Lung (tissue), 12 donors: Measurements from ENCODE around the gene PCSK9. TPM values are rescaled to one million over a fixed set of nuclear protein-coding genes. Genes with fewer than 3 reads are reported as not detected.
"Not testable (repeated sequence)": the region's sequence is repeated elsewhere in the genome, so short reads cannot be mapped to it uniquely, and the experiment has no call there.

Experiments
- ATAC-seq: fragments of 200-7000 bp; cut with Tn5 transposase; one replicate; pipeline ENCODE4 v1.9.1; 2020; ENCODE audit warnings: moderate number of reproducible peaks; ENCODE audit not compliant: insufficient read depth, low FRiP score
- DNase-seq, 3 donors: peaks; one replicate each; pipeline ENCODE4 v3.0.0-alpha.2; 2013 to 2017
- H3K27ac ChIP-seq, 2 donors: one replicate each; pipeline ENCODE4 v1.5.1; 2013; ENCODE audit warnings: mild to moderate bottlenecking in 2 of 2, moderate library complexity in 2 of 2, control low read depth in 1 of 2, inconsistent platforms in 1 of 2, low read depth in 1 of 2, low read length in 1 of 2
- H3K27me3 ChIP-seq, 3 donors: one replicate each; pipeline ENCODE4 v1.5.1; 2013; ENCODE audit warnings: low read length in 2 of 3; ENCODE audit not compliant: control insufficient read depth in 3 of 3, insufficient read depth in 3 of 3
- H3K36me3 ChIP-seq, 4 donors: one replicate each; pipeline ENCODE4 v1.5.1; 2013; ENCODE audit warnings: low read length in 4 of 4, mild to moderate bottlenecking in 1 of 4, moderate library complexity in 1 of 4; ENCODE audit not compliant: control insufficient read depth in 4 of 4, insufficient read depth in 4 of 4
- H3K4me1 ChIP-seq, 5 donors: one replicate each; pipeline ENCODE4 v1.5.1; 2013; ENCODE audit warnings: low read length in 5 of 5, mild to moderate bottlenecking in 2 of 5, moderate library complexity in 1 of 5; ENCODE audit not compliant: control insufficient read depth in 5 of 5, insufficient read depth in 5 of 5
- H3K4me3 ChIP-seq: one replicate; pipeline ENCODE4 v1.5.1; 2013; ENCODE audit warnings: mild to moderate bottlenecking, control low read depth, moderate library complexity
- H3K9ac ChIP-seq, 2 donors: one replicate each; pipeline ENCODE4 v1.5.1; 2013; ENCODE audit warnings: low read length in 2 of 2, control low read depth in 1 of 2; ENCODE audit not compliant: insufficient read depth in 1 of 2
- H3K9me3 ChIP-seq, 4 donors: one replicate each; pipeline ENCODE4 v1.5.1; 2013; ENCODE audit warnings: low read length in 3 of 4, mild to moderate bottlenecking in 1 of 4, moderate library complexity in 1 of 4; ENCODE audit not compliant: control insufficient read depth in 4 of 4, insufficient read depth in 3 of 4
- CTCF ChIP-seq: IDR thresholded peaks from 2 replicates; pipeline ENCODE4 v1.5.1; 2012; ENCODE audit warnings: mild to moderate bottlenecking; ENCODE audit errors: control extremely low read depth, extremely low read depth
- WGBS, 2 donors: extraction: QIAGEN DNeasy Blood & Tissue Kit; methylation state at CpG; one replicate each; pipeline ENCODE4 v1.1.7; 2013; 5-methylcytosine and 5-hydroxymethylcytosine counted together
- polyA plus RNA-seq, 2 donors: library from polyadenylated mRNA; stranded (reverse); fragments of 200-250 nt; gene quantifications; one replicate each; pipeline ENCODE4 v1.2.1, GENCODE V29; 2013
- total RNA-seq, 2 donors: library from RNA; depleted of rRNA in 1 of 2; stranded (reverse); fragments of >200 nt in 1 of 2; gene quantifications; one replicate each; pipeline ENCODE4 v1.2.1, GENCODE V29; 2014 to 2021
- donor health status: control.
- donor health status: control.
- donor health status: Bipolar disorder and iron deficiency.
- donor health status: healthy.
- donor health status: DM: yes; HTN: yes; CAD: no.

The PCSK9 gene
- total and polyA plus RNA-seq, 4 donors: 13.0 to 47.2 (median 21.0) TPM

- Histone ChIP-seq H3K9ac (no peak overlapping the region), H3K4me1 (peaks cover 0 to 2% (median 0%) of the 10 kb centered on the region in 5 donors), H3K9me3 (no peaks in the 10 kb centered on the region), H3K27me3 (no peaks in the 10 kb centered on the region), H3K36me3 (peaks cover 45 to 64% (median 52%) of the 10 kb centered on the region in 4 donors), H3K4me3 (no peak overlapping the region), H3K27ac (no peak overlapping the region)
- WGBS, 2 donors: 92 to 93% methylated on average over 2 of the region's 2 CpGs
- TF ChIP-seq CTCF: no peak
- no peak for DNase-seq
- ATAC-seq: no peak
These were observed 53.1 kb downstream of the PCSK9 start for GRCh38 chr1:55092475-55092874.

- Histone ChIP-seq H3K36me3 (peaks cover 36 to 60% (median 51%) of the 10 kb centered on the region in 4 donors), H3K9ac (no peak overlapping the region), H3K27ac (no peak overlapping the region), H3K9me3 (no peaks in the 10 kb centered on the region), H3K4me3 (no peak overlapping the region), H3K27me3 (no peaks in the 10 kb centered on the region), H3K4me1 (no peaks in the 10 kb centered on the region)
- no peak for TF ChIP-seq CTCF
- 93 to 96% methylated on average over 5 of the region's 5 CpGs for WGBS, 2 donors
- DNase-seq (no peak), ATAC-seq (no peak)
These were observed 55.7 kb downstream of the PCSK9 start for GRCh38 chr1:55095095-55095494.

GRCh38 chr1:55103891-55104290 is 64.5 kb downstream of the PCSK9 start:
- Histone ChIP-seq H3K9me3 (no peaks in the 10 kb centered on the region), H3K4me1 (no peaks in the 10 kb centered on the region), H3K27ac (no peak overlapping the region), H3K4me3 (no peak overlapping the region), H3K27me3 (no peaks in the 10 kb centered on the region), H3K9ac (no peak overlapping the region), H3K36me3 (peaks cover 26 to 53% (median 40%) of the 10 kb centered on the region in 4 donors)
- no peak for TF ChIP-seq CTCF
- DNase-seq (no peak), ATAC-seq (no peak)
- WGBS, 2 donors: 86 to 88% methylated on average over 2 of the region's 2 CpGs

GRCh38 chr1:55107101-55107500 is 67.8 kb downstream of the PCSK9 start:
- no peaks in the 10 kb centered on the region for H3K27me3 ChIP-seq
- no peaks in the 10 kb centered on the region for H3K4me1 ChIP-seq
- H3K27ac ChIP-seq: no peak overlapping the region
- no peak overlapping the region for H3K9ac ChIP-seq
- no peaks in the 10 kb centered on the region for H3K9me3 ChIP-seq
- no peak for ATAC-seq
- no peak for DNase-seq
- H3K36me3 ChIP-seq: peaks cover 22 to 44% (median 35%) of the 10 kb centered on the region in 4 donors
- WGBS, 2 donors: 63 to 77% methylated on average over 6 of the region's 6 CpGs
- no peak for TF ChIP-seq CTCF
- H3K4me3 ChIP-seq: no peak overlapping the region

GRCh38 chr1:55109005-55109404 is 69.7 kb downstream of the PCSK9 start:
- H3K36me3 ChIP-seq: peaks cover 18 to 40% (median 26%) of the 10 kb centered on the region in 4 donors
- 94 to 95% methylated on average over 14 of the region's 14 CpGs for WGBS, 2 donors
- not testable (repeated sequence) for DNase-seq, H3K9ac ChIP-seq, ATAC-seq, H3K4me3 ChIP-seq, H3K27me3 ChIP-seq, H3K4me1 ChIP-seq, H3K9me3 ChIP-seq, H3K27ac ChIP-seq
